ENCODE results near the gene NAPEPLD.
"Not testable (repeated sequence)": the region's sequence is repeated elsewhere in the genome, so short reads cannot be mapped to it uniquely, and the experiment has no call there.

NAPEPLD gene

DNA sequence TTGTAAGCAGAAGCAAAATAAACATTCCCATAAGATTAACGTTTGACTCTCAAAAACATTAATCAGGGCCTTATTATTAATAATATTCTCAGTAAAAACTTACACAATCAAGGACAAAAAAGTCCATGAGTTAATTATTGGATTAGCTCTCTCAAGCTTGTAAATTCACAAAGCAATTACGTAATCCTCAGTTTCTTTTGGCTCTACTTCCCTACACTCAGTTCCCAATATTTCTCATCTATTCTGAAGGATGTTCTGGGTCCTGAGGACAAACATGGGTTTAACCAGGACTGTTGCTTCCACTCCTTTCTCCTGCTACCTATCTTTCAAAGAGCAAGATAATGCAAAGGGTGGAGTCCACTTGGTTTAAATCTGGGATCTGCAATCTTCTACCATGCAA is 89.4 kb downstream of the NAPEPLD start:
- DNase-seq = no peak

DNA sequence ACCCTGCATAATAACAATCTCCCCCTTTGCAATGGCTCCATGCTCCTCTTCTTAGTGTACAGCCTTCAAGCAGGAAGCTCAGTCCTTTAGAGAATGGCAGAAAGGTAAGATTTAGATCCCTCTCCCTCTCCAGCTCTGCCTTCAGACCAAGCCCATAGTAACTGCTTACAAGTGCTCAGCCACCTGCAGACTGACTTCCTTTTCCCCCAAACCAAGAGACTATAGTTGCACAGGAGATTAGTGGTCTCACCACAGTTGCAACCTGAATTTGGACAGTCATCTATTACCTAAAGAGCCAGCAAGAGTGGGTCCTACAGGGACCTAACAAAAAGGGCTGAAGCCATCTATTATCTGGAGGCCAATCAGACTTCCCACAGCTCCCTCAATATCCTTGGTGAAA is 90.8 kb downstream of the NAPEPLD start:
- DNase-seq = no peak

DNA sequence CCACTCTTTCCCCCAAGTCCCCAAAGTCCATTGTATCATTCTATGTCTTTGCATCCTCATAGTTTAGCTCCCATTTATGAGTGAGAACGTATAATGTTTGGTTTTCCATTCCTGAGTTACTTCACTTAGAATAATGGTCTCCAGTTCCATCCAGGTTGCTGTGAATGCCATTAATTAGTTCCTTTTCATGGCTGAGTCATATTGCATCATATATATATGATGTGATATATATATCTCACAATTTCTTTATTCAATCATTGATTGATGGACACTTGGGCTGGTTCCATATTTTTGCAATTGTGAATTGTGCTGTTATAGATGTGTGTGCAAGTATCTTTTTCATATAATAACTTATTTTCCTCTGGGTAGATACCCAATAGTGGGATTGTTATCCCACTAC is 92.9 kb downstream of the NAPEPLD start:
- not testable (repeated sequence) for DNase-seq

GRCh38 chr7:103051519-103051918 is 97.4 kb downstream of the NAPEPLD start:
- no peak for DNase-seq
